GF-D8 (cell line): ENCODE measurements around the gene JPH2.
"Not testable (repeated sequence)": the region's sequence is repeated elsewhere in the genome, so short reads cannot be mapped to it uniquely, and the experiment has no call there.

Experiments
- DNase-seq: peaks from one replicate; lab custom pipeline; 2025; lab: John Stamatoyannopoulos, UW

JPH2 gene

DNA sequence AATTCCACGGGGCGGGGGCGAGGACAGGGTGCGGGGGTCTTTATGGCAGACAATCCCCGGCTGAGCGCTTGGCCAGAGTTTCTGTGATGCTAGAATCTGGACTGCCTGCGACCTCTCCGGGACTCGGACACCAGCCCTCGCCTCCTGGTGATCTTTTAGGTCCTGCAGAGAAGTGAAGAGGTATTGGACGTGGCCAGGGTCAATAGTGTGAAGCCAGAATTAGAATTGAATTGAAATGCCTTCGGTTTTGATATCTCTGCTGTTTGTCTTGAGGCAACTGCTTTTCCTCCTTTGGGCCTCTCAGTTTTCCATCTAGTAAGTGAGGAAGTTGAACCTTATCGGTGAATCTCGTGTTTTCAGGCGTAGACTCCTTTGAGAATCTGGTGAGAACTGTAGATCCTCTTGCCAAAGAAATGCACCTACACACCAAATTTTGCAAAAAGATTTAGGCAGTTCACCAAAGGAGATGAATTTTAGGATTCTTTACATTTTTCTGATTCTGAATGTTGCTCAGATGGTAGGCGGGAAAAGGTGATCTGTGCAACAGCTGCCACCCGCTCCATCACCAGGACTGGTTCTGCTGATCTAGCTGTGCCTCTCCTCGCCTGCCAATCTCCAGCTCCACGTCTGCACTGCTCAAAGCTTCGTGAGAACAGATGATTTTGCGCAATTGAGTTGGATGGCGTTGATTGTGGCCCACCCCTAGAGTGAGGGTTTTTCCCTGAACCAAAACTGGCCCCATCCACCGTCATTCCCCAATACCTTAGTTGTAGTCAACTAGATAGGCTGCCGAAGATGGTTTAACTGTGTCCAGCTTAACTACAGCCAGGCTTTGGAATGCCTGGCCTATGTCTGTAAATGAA, 24.4 kb upstream of the JPH2 start:
- peak; percentile 20 for DNase-seq

- peak; percentile 92 for DNase-seq
Measured at GRCh38 chr20:44210406-44211176, 23.6 kb upstream of the JPH2 start, which contains the start of gene OSER1. Gene OSER1 (minus strand): TSS chr20:44210771. CDS start chr20:44206957, 3,814 bp downstream.

GRCh38 chr20:44209686-44210405, 22.9 kb upstream of the JPH2 start:
- DNase-seq: no peak

GRCh38 chr20:44208770-44209169, 21.8 kb upstream of the JPH2 start:
- no peak for DNase-seq

GRCh38 chr20:44208165-44208564, 21.2 kb upstream of the JPH2 start:
- no peak for DNase-seq

- DNase-seq: no peak
Measured at GRCh38 chr20:44207126-44207723, 20.2 kb upstream of the JPH2 start.

DNA sequence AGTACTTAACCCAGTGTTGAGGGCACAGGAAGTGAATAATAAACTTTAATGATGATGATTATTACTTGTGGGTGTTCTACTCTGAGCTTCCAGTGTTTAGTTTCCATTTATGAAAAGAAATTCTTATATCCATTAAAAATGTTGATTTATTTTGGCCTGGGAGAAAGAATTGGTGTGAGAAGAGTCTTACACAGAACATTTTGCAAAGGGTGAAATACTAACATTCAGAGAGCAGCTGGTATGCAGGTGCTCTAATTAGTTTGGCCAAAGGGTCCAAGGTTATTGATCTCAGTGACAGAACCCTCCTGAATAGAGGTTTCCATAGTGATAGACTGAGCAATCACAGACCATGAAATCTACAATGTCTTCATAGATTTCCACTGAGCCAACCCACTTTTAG, 19.1 kb upstream of the JPH2 start:
- no peak for DNase-seq

GRCh38 chr20:44204832-44205215, 17.8 kb upstream of the JPH2 start:
- DNase-seq: no peak

DNA sequence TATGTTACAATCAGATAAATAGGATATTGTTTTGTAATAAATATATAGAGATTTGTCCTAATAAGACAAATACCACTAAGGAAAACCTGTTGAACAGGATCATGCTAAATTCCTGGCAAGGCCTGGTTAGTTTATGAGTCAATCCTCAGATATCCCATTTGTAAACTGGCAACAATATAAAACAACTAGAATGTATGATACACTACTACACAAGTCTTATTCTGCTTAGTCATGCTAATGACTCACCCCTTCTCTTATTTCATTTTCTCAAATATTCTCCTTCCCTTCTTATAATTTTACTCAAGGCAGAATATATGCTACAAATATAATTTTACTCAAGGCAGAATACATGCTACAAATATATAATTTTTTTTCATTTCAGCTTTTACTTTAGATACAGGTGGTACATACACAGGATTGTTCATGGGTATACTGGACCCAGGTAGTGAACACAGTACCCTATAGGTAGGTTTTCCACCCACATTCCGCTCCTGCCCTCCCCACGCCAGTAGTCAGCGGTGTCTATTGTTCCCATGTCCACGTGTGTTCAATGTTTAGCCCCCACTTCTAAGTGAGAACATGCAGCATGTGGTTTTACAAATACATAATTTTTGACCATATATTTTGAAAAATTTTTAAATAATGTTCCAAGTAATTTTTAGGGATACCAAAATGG, 17.3 kb upstream of the JPH2 start:
- DNase-seq: no peak

DNA sequence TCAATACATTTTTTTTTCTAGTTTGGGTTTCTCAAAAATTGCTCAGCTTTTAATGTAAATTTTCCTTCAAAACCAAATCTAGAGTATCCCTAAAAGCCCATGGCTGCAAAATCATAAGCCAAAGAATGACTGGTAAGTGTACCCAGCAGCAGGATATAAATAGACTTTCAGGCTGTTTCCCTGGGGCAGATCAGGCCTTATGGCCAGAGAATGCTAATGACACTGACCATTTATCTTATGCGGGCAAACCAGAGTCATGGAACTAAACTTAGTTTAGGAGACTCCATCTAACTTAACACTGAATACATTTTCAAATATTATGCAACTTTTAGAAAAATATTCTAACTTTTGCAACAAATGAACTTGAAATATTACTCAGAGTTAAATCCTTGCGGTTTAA, 16.2 kb upstream of the JPH2 start:
- DNase-seq: no peak

DNA sequence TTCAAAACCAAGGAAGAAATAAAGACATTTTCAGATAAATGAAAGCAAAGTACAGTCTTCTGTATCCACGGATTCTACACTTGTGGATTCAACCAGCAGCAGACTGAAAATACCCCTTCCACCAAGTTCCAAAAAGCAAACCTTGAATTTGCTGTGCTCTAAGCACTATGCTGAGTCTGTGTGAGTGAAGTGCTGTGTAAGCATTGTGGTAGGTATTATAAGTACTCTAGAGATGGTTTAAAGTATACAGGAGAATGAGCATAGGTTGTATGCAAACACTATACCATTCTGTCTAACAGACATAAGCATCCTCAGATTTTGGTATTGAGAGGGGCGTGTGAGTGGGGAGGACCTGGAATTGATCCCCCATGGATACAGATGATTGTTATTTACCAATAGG, 14.0 kb upstream of the JPH2 start:
- no peak for DNase-seq

DNA sequence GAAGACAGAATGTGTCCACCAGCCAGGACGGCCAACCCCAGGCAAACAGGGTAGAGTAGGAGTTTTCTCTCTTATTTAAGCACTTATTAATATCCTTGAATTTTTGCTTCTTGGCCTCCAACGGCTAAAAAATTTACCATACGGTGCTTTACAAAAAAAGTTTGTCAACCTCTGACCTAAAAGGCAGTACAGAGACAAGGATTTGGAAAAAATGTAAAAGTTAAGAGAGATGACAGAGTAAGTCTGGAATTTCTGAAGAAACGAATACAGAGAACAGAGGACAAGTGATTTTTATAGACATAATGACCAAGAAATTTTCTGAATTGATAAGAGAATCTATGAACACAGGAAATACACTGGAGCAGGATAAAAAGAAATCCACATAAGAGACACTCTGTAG, 13.4 kb upstream of the JPH2 start:
- DNase-seq: no peak

- no peak for DNase-seq
Measured at GRCh38 chr20:44199877-44200276, 12.9 kb upstream of the JPH2 start.

GRCh38 chr20:44198872-44199271, 11.9 kb upstream of the JPH2 start:
- DNase-seq: no peak

DNA sequence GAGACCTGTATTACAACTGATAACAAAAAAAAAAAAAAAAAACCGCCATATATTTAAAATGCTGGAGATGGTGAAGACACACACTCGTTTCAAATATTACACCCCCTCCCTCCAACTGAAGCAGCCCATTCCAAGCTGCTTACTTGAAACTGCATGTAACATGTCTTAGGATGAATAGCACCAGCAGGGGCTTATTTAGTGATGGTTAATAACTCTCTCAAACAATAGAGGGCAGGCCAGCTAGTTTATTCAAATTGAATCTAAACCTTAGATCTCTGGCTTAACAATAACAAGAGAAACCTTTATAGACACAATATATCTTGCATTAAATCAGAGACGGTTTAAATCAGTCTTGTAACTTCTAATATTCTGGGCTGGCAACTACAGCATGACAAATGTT, 9.3 kb upstream of the JPH2 start:
- DNase-seq: no peak

DNA sequence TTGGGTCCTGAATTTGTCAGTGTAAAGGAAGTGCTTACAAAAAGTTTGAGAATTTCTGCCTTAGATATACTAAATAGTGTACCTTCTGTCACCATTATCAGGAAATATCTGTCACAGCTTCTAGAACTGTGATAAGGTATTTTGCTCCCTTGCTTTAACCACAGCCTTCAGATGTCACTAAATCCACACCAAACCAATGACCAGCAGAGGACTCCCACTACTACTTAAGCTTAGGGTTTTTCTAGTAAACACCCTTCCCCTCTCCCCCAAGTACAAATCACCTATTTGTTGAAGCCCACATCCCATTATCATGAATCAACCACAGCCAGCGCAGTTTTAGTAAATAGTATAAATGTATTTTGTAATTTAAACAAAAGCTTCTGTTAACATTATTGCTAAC, 8.6 kb upstream of the JPH2 start:
- no peak for DNase-seq

GRCh38 chr20:44193801-44194200, 6.8 kb upstream of the JPH2 start:
- DNase-seq: no peak

- not testable (repeated sequence) for DNase-seq
Measured at GRCh38 chr20:44191640-44192039, 4.7 kb upstream of the JPH2 start.

- DNase-seq: not testable (repeated sequence)
Measured at GRCh38 chr20:44190197-44190852, 3.3 kb upstream of the JPH2 start.

DNA sequence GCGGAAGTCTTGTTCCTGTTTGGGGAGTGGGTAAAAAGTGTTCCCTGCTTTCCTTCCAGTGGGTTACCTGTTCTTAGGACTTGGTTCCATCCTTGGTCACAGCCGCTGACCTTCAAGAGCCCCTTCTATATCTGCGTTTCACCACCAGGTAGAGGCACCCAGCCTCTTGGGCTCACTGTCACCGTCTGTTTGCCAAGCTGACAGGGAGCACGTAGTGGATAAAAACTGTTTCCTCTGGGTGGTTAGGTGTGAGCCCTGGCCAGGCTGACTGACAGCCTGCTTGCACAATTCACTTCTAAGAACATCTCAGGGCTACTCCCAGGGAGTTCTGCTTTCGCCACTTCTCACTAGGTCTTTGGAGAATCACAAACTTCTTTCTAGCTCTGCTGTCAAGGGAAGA, 1.8 kb upstream of the JPH2 start:
- DNase-seq: peak; percentile 11
